ENCODE data around the gene APOBEC3F. TPM values are rescaled to one million over a fixed set of nuclear protein-coding genes. Genes with fewer than 3 reads are reported as not detected.
A peak's percentile ranks its signal among the peaks of the same experiment; 100 is the strongest.

Gene APOBEC3F
- total RNA-seq, 3 donors from 2014 or later: 1.9 to 7.9 (median 5.9) TPM

GRCh38 chr22:39090426-39091064, 49.9 kb downstream of the APOBEC3F start:
- no peaks in the 10 kb centered on the region for H3K9me3 ChIP-seq
- H3K4me1 ChIP-seq: no peaks in the 10 kb centered on the region
- H3K4me3 ChIP-seq: no peak overlapping the region
- H3K27ac ChIP-seq: peak overlapping the region in 1 of 2 donors; percentile 43
- intact Hi-C loops (cut with DNase I; ENCODE audit: low total_unique reads): loop anchor here (2.0 kb wide), 1 partner anchor 26 kb away; no protein-coding TSS in a partner anchor
- peak in 1 of 2 donors; percentile 32 for DNase-seq (ENCODE audit: low spot score in 2 of 2)
- H3K36me3 ChIP-seq: no peaks in the 10 kb centered on the region
- TF ChIP-seq CTCF (IDR thresholded peaks at IDR 0.05): no peak
- no peak for TF ChIP-seq POLR2AphosphoS5 (IDR thresholded peaks at IDR 0.05)
- no peaks in the 10 kb centered on the region for H3K27me3 ChIP-seq

- no peaks in the 10 kb centered on the region for H3K4me1 ChIP-seq
- DNase-seq (ENCODE audit: low spot score in 2 of 2): no peak
- H3K27me3 ChIP-seq: no peaks in the 10 kb centered on the region
- no peak overlapping the region for H3K4me3 ChIP-seq
- H3K27ac ChIP-seq: peak overlapping the region in 1 of 2 donors; percentile 3
- TF ChIP-seq POLR2A (IDR thresholded peaks at IDR 0.05) (no peak), POLR2AphosphoS5 (IDR thresholded peaks at IDR 0.05) (no peak), CTCF (IDR thresholded peaks at IDR 0.05) (no peak)
- H3K9me3 ChIP-seq: no peaks in the 10 kb centered on the region
- H3K36me3 ChIP-seq: no peaks in the 10 kb centered on the region
- intact Hi-C loops (cut with DNase I; ENCODE audit: low total_unique reads): loop anchor here (2.0 kb wide), 1 partner anchor 27 kb away; no protein-coding TSS in a partner anchor
These were observed 50.7 kb downstream of the APOBEC3F start for GRCh38 chr22:39091126-39092081.

- Histone ChIP-seq H3K27me3 (no peaks in the 10 kb centered on the region), H3K9me3 (no peaks in the 10 kb centered on the region), H3K4me1 (peaks cover 0 to 3% of the 10 kb centered on the region in 2 donors), H3K27ac (no peak overlapping the region), H3K36me3 (no peaks in the 10 kb centered on the region), H3K4me3 (no peak overlapping the region)
- no peak for TF ChIP-seq CTCF (IDR thresholded peaks at IDR 0.05)
- TF ChIP-seq POLR2AphosphoS5 (IDR thresholded peaks at IDR 0.05): no peak
- TF ChIP-seq POLR2A (IDR thresholded peaks at IDR 0.05): no peak
- intact Hi-C loops (cut with DNase I; ENCODE audit: low total_unique reads): no loop called here
- no peak for DNase-seq (ENCODE audit: low spot score in 2 of 2)
These were observed 51.6 kb downstream of the APOBEC3F start for GRCh38 chr22:39092111-39092862.

- no peak for DNase-seq (ENCODE audit: low spot score in 2 of 2)
- TF ChIP-seq POLR2AphosphoS5 (IDR thresholded peaks at IDR 0.05): no peak
- H3K27ac ChIP-seq: no peak overlapping the region
- H3K4me1 ChIP-seq: peaks cover 0 to 5% of the 10 kb centered on the region in 2 donors
- H3K9me3 ChIP-seq: no peaks in the 10 kb centered on the region
- intact Hi-C loops (cut with DNase I; ENCODE audit: low total_unique reads): no loop called here
- no peaks in the 10 kb centered on the region for H3K27me3 ChIP-seq
- H3K4me3 ChIP-seq: no peak overlapping the region
- no peaks in the 10 kb centered on the region for H3K36me3 ChIP-seq
These were observed 54.2 kb downstream of the APOBEC3F start for GRCh38 chr22:39094717-39095389.

DNA sequence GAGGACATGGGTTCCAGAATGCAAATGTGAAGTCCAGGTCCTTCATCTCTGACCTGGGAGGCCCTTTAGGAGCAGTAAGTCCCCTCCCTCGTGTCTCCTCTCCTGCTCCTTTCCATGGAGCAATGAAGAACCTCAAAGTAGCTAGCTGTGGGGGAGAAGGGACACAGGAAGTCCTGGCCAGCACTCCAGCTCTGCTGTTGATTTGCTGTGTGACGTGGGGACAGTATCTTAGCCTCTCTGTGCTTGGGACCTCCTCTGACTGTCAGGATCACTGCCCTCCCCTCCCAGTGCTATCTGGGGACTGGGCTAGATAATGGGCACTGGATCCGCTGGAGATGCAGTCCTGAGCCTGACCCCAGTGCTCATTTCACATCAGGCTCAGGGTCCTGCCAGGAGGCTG, 55.3 kb downstream of the APOBEC3F start:
- H3K4me3 ChIP-seq: no peak overlapping the region
- no peaks in the 10 kb centered on the region for H3K36me3 ChIP-seq
- peaks cover 0 to 5% of the 10 kb centered on the region in 2 donors for H3K4me1 ChIP-seq
- TF ChIP-seq POLR2A (IDR thresholded peaks at IDR 0.05) (no peak), POLR2AphosphoS5 (IDR thresholded peaks at IDR 0.05) (no peak), CTCF (IDR thresholded peaks at IDR 0.05) (no peak)
- no peak overlapping the region for H3K27ac ChIP-seq
- H3K27me3 ChIP-seq: no peaks in the 10 kb centered on the region
- intact Hi-C loops (cut with DNase I; ENCODE audit: low total_unique reads): no loop called here
- DNase-seq (ENCODE audit: low spot score in 2 of 2): no peak
- H3K9me3 ChIP-seq: no peaks in the 10 kb centered on the region
